Measurements from ENCODE around the gene HIVEP3.

GRCh38 chr1:41488040-41488951 lies 430.4 kb downstream of the HIVEP3 start:
- TF ChIP-seq POLR2AphosphoS5 (IDR thresholded peaks at IDR 0.05; ENCODE audit: borderline replicate concordance, low read depth, low read length): no peak
- no peak for TF ChIP-seq EZH2 (IDR thresholded peaks at IDR 0.05)
- no peak for TF ChIP-seq FOXP2 (optimal IDR thresholded peaks at IDR 0.05; ENCODE audit: control extremely low read depth, extremely low read length, insufficient read depth)
